HS-5 (cell line): ENCODE measurements around the gene INPP5D.
"Not testable (repeated sequence)": the region's sequence is repeated elsewhere in the genome, so short reads cannot be mapped to it uniquely, and the experiment has no call there.

Source experiments
- DNase-seq: peaks from one replicate; pipeline ENCODE4 v3.0.0-alpha.2; 2012; ENCODE audit warnings: low read depth

The INPP5D gene

GRCh38 chr2:233143700-233144331 is 83.7 kb downstream of the INPP5D start:
- DNase-seq, result no peak

DNA sequence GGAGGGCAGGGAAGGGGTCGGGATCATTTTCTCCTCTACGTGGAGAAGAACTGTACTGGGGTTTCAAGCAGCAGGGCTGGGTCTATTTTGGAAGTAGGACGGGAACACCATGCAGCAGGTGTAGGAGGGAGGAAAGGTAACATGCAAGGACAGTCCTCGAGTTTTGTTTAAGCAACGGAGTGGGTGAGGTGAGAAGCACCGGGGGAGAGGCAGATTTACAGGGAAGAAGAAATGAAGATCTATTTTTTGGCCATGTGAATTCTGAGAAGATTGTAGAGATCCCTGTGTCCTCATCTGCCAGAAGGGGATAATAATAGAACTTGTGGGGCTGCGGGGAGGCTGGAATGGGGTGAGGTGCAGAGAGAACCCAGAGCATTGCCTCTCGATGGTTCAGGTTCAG is 85.6 kb downstream of the INPP5D start:
- DNase-seq, result no peak

DNA sequence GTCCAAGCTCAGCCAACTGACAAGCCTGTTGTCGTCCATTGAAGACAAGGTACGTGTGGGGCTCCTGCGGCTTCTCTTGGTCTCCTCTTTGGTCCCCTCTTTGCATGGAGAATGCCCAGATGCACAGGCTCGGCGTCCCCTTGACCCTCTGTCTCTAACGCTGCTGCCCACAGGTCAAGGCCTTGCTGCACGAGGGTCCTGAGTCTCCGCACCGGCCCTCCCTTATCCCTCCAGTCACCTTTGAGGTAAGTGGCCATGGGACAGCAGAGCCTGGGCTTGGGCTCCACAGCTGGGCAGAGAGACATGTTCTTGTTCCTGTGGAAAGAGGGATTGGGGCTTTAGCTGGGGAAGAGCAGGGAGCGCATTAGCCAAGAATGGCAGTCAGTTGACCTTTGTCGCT is 86.1 kb downstream of the INPP5D start:
- DNase-seq, result no peak

- DNase-seq, result no peak
These were observed 87.1 kb downstream of the INPP5D start for GRCh38 chr2:233147136-233147828.

DNA sequence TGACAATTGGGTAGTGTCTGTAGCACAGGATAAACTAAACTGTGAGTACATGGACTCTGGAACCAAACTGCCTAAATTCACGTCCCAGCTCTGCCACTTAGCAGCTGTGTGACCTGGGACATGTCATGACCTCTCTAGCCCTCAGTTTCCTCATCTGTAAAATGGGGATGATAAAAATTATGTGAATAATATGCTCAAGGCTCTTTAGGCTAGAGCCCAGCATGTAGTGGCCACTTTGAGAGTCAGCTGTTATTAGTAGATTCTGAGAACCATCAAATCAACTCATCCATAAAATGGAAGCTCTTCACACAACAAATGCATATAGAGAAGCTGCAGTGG is 87.7 kb downstream of the INPP5D start:
- no peak for DNase-seq

DNA sequence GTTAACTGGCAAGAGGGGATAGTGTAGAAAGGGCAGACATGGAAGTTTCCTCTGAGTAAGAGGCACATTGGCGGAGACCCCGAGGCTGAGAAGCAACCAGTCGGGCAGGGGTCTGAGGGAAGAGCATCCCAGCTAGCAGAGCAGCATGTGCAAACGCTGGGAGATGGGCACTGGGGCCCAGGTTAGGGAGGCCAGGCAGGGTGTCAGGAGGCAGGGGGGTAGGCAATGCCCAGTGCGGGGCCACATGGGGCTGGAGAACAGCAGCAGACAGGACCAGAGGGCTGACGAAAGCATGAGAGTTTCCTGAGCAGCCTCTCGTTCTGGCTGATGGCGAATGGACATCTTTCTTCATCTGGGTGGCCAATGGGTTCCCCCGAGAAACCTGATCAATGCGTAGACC is 88.2 kb downstream of the INPP5D start:
- DNase-seq, result no peak

GRCh38 chr2:233152541-233152940 is 92.4 kb downstream of the INPP5D start:
- no peak for DNase-seq

- DNase-seq, result no peak
These were observed 93.1 kb downstream of the INPP5D start for GRCh38 chr2:233153146-233153798.

GRCh38 chr2:233156001-233156400 is 95.9 kb downstream of the INPP5D start:
- no peak for DNase-seq

DNA sequence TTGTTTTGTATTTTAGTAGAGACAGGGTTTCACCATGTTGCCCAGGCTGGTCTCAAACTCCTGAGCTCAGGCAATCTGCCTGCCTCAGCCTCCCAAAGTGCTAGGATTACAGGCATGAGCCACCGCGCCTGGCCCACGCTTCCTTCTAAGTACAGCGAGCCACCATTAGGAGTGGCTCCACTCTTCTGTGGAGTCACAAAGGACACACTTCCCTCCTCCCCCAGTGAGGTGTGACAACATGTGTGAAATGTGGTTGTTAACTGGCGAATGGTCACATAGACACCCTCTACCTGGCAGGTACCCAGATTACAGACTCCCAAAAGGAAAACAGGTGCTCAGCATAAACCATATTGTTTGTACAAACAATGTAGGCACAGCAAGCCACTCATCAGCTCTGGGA is 96.3 kb downstream of the INPP5D start:
- not testable (repeated sequence) for DNase-seq

GRCh38 chr2:233161730-233162129 is 101.6 kb downstream of the INPP5D start:
- DNase-seq, result no peak

GRCh38 chr2:233162770-233163169 is 102.6 kb downstream of the INPP5D start:
- no peak for DNase-seq

- no peak for DNase-seq
These were observed 103.5 kb downstream of the INPP5D start for GRCh38 chr2:233163486-233164103.

- DNase-seq, result no peak
These were observed 104.0 kb downstream of the INPP5D start for GRCh38 chr2:233164128-233164635.

GRCh38 chr2:233164967-233165366 is 104.8 kb downstream of the INPP5D start:
- no peak for DNase-seq

DNA sequence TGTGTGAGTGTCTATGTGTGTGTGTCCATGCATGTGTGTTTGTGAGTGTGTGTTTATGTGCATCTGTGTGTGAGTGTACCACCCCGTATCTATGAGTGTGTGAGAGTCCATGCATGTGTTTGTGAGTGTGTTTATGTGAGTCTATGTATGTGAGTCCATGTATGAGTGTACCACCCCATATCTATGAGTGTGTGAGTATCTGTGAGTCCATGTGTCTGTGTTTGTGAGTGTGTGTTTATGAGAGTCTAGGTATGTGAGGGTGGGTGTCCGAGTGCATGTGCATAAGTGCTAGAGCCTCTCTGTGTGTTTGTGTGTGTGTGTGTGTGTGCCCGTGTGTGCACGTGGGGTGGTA is 105.4 kb downstream of the INPP5D start:
- no peak for DNase-seq

- no peak for DNase-seq
These were observed 105.9 kb downstream of the INPP5D start for GRCh38 chr2:233165895-233166661.

DNA sequence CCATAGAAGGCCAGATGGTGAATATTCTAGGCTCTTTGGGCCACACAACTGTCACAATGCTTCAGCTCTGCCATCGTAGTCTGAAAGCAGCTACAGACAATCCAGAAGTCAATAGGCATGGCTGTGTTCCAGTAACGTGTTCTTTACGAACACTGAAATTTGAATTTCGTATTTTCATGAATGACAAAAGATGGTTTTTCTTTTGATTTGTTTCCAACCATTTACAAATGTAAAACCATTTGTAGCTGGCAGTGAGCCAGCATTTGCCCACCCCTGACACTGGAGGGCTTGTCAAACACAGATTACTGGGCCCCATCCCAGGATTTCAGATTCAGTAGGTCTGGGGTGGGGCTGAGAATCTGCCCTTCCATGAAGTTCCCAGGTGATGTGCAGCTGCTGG is 108.3 kb downstream of the INPP5D start:
- no peak for DNase-seq

- DNase-seq, result no peak
These were observed 108.8 kb downstream of the INPP5D start for GRCh38 chr2:233168919-233169318.

DNA sequence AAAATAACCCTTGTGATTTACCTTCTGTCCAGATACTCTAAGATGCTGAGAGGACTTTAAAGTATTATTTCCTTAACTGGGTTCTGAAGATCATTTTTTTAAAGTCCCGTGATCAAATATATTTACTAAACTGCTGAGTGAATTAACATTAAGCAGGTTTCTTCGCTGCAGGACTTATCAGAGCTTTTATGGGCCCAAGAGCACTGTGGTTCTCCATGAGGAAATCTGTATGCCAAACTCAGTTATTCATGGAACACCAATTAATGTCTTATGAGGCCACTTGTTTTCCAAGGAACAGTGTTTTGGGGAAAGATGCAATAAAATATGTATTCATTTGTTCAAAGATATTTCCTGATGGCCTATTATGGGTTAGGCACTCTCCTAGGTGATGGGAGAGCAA is 111.2 kb downstream of the INPP5D start:
- no peak for DNase-seq

GRCh38 chr2:233173115-233173514 is 113.0 kb downstream of the INPP5D start:
- no peak for DNase-seq

- no peak for DNase-seq
These were observed 114.0 kb downstream of the INPP5D start for GRCh38 chr2:233174137-233174536.
